GM21390 (cell line): ENCODE data around the gene TIAM2.

Experiments used
- ATAC-seq: cut with Tn5 transposase; IDR thresholded peaks from one replicate; pipeline ENCODE4 v1.9.1; 2021; ENCODE audit not compliant: unreplicated experiment

Gene TIAM2

DNA sequence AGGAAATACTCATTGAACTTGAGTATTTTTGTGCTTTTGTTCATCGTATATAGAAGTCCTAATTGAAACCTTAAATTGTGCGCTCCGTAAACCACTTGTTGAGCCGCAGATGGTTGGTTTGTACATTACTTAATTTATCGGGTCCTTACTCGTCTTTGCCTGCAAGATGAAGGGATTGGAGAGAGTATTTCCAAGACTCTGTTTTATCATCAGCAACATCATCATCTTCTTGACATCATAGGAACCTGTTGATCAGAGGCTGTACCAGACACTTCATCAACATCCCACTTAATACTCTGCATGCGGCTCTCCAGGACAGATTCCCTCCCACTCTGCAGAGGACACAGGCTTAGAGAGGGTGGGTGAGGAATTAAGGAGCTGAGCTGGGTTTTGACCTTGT, 28.6 kb downstream of the TIAM2 start:
- no peak for ATAC-seq

DNA sequence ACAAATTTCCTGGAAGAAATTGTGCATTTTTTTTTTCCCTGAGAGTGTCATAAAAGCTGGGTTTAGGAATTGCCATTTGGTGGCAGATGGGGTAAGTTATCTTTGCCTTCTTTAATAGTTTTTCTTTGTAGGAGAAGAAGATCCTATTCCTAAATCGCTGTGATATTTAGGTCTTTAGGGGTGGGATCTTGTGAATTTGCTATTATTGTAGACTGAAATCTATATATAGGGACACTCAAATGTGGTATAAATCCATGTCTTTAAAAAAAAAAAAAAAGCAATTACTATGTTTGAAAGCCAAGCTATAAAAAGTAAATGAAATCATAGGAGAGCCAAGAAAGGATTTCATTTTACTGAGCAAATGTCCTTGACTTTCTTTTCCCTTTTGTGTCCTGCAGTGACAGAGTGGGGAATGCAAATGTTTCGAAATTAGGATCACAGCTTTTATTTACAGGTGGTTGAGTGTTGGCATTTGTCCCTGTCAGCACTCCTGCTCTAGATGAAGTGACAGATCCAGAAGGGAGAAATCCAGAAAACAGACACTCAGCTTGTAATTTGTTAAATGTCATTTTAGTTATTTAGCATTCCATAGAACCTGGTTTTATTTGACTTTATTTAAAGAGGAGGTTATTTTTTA, 29.4 kb downstream of the TIAM2 start:
- no peak for ATAC-seq

DNA sequence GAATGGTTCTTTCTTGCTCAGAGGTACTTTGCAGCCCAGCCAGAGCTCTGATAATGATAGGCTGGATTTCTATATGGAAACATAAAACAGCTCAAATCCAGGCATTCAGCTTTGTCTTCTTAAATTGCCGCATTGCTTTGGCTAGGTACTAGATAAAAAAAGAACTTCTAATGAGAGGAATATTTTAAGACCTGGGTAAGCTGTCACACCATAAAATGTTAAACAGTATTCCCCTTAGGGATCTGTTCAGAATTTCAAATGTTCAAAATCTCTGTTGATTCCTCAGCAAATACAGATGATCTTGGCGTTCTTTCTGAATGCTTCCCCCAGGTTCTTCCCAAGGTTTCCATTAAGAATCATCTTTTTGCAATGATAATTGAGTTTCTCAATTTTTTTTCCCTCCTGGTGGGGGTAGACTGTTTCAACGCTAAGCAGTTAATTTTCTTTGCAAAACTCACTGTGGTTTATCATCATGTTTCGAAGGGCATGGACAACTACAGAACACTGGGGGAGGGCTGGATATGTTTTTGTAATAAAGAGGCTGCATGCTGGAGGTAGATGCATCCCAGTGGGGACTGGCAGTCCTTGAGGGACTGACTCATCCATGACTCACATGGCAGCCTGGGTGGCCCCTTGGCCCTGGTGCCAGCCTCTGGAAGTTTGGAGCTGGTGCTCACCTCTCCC, 31.0 kb downstream of the TIAM2 start:
- no peak for ATAC-seq

DNA sequence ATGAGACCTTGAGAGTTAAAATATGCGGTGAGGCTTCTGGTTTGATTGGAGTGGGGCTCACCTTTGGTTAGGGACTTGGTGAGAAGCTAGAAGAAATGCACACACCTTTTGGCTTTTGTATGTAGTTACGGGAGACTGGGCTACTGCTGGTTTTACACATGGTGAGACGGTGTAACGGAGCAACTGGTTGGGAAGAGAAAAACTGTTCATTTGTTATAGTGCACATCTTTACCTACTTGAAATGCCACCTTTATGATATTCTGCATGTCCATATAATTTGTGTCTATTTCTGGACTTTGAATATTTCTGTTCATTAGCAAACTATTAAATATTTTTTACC, 31.6 kb downstream of the TIAM2 start:
- no peak for ATAC-seq

DNA sequence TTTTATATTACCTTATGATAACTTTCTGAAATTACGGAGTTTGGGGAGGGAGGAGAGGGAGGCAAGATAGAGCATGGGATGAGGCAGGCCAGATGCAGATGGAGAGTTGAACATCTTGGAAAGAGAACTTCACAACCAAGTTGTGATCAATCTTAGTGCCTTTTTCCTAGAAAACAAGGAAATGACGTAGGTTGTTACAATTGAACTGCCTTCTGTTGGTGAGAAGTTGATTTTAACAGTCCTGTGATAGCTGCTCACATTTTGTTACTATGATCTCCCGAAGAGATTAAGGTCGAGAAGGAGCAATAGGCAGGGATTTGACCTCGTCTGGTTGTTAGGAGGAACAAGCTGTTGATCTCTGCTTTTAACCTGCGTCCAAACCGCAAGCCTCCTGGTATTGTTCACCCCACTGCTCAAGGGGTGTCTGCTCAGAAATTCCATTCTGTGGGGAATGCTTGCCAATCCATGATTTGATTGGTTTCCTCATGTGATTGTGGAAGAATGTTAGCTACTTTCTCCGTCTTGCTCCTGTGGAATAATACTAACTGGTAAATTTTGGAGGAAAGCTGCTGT, 35.1 kb downstream of the TIAM2 start:
- no peak for ATAC-seq

DNA sequence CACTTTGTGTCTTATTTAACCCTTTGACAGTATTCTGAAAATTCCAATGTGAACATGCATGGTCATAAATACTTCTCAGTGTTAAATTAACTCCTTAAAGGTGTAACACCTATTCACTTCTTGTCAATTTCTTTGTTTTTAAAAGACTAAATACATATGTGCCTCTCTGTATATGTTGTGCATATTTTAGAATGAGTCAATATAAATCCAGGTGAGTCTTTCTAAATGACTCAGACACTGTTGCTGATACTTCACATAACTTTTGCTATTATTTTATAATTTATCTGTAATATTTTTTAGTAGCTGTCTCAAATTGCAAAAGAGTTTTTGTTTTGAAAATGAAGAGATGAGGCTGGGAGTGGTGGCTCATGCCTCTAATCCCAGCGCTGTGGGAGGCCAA, 36.0 kb downstream of the TIAM2 start:
- no peak for ATAC-seq

DNA sequence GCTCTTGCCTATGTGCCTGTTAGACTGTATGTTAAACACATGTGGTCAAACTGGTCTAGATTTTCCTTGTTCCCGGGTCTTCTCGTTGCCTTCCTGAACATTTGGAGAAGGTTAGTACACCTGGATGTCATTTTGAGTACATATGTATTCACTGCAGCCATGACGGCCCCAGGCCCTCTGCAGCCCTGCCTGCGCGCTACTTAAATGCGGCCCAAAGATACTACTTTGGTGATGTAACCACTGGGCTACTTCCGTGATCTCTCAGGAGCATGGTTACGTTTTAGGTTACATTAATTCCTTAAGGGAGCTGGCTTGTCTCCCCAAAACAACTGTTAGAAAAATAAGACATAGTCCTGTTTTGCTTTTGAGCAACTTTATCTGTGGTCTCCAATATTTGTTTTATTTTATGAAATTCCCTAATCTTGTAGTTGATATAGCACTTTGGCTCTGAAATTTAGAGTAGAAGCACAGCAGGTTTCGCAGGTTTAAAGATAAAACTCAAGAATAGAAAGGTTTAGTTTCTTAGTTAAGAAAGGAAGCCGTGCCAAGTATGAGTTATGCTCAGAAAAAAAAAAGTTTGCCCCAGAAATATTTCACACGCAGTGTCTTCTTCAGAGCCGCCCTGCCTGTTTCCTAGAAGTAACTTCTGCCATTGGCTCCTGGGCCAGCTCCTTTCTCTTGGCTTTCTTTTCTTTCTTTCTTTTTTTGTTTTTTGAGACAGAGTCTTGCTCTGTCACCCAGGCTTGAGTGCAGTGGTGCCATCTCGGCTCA, 38.1 kb downstream of the TIAM2 start:
- no peak for ATAC-seq

DNA sequence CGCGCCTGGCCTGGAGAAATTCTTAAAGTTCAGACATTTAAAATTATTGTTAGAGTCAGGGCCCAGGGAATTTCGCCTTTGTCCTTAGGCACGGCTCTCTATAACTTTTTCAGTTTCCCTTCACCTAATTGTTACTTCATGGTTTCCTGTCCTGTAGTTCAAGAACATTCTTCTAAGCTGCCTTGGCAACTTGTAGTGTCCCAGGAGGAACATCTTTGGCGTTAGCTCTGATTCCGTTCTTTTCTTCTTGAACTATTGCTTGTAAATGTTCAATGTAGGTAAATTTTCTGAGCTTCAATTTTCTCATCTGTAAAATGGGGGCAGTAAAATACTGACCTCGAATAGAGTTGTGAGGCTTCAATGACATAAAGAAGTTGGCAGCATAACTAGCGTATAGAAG, 41.8 kb downstream of the TIAM2 start:
- no peak for ATAC-seq

DNA sequence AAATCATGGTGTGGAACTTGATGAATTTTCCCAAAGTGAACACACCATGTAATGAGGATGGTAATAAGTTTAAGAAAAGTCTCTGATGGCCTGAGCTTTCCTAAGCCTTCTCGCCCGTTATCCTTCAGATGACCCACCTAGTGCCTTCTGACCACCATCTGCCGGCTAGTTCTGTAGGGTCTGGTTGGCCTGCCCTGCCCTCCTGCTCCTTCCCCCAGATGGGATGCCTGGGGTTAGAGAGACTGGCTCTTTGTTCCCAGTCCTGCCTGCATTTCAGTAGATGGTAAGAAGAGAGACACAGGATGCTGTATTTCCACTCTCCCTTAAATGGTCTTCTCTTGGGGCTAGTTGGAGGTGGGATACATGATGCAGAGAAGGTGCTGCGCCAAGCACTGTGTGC, 43.0 kb downstream of the TIAM2 start:
- no peak for ATAC-seq

DNA sequence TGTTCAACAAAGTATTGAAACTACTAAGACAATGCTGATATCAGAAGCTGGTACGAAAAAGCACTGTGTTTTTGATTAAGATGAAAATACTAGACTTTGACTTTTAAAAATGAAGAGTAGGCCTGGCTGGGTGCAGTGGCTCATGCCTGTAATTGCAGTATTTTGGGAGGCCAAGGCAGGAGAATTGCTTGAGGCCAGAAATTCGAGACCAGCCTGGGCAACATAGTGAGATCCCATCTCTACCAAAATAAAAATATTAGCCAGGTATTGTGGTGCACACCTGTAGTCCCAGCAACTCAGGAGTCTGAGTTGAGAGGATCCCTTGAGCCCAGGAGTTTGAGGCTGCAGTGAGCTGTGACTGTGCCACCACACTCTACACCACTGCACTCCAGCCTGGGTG, 43.4 kb downstream of the TIAM2 start:
- no peak for ATAC-seq

DNA sequence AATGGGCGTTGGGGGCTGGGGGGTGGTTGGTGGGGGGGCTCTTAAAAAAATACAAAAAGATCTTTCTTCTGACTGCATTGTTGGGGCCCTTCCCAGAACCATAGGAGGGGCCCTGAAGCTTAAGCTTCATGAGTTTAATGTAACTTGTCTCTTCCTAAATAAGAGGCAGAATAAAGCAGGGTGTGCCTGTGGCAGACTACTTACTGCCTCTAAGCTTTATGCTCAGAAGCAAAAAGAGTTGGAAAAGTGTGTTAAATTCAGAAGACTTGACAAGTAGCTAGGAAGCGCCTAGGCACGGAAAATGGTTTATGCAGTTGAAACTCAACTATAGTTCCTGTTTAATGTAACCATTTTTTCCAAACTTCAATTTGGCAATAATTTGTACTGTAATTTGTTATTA, 44.5 kb downstream of the TIAM2 start:
- ATAC-seq = no peak

DNA sequence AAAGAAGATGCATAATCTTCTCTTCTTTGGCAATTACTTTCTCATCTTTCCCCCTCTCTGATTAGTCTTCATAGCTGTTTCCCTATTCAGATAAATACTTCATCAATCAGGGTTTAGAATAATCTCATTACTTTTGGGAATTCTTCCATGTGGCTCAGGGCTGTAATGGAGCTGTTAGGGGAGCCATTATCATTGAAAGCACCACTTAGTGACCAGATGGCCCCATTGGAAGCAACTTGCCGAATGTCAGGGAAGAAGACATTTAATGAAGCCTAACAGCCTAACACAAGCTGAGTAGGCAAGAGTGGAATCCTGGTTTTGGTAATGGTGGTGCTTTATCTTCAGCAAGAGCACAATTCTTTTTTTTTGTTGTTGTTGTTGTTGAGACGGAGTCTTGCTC, 45.0 kb downstream of the TIAM2 start:
- no peak for ATAC-seq

DNA sequence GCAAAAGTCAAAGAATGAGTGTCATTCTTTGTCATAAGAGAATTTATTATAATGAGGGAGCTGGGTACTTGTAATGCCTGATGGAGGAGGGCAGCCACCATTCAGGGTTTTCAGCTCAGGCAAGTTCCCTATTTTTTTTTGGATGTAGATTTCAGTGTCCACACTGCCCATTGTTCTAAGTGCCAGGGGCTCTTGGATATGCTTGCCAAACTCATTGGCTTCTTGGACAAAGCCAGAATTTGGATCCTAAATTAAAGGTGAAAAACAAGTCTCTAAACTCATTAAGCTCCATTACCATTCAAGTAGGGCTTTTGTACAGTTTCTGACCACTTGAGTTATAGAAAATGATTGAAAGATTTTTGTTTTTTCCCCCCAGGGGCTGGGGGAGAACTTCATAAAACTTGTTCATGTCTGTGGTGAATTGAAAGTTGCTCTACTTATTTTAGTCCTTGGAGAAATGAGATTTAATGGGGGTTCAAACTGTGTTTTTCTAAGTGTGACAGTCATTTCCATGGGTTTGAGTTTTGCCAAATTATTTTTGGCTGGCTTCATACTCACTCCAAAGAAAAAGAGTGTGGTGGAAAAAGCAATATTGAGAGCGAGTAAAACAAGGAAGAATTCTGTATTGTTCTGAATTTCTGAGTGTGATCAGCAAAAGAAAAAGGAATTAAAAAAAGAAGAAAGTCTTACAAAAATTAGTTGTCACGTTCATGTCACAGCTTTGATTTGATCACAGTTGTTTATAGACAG, 46.0 kb downstream of the TIAM2 start:
- ATAC-seq = no peak

DNA sequence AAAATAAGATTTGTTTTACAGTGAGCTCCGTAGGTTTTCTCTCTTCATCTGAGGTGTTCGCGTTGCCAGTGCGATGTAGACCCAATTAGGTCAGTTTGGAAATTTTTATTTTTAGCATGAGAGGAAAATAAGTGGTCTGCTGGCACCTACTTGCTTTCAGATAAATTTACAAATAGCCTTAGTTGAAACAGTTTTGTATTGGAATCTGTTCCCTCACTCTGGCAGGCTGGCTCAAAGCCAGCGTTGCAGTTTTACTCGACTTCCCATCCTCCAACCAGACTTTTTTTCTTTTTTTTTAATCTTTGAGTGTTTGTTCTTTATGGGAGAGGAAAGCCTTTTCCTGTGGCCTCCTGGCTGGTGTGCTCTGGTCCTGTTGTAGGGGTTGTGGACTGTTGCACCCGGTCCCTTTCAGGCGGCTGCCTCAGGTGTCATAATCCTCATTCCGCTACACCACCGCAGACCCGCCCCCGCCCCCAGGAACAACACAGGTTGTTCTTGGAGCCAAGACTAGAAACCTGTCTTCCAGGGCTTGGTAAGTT, 46.7 kb downstream of the TIAM2 start:
- no peak for ATAC-seq

DNA sequence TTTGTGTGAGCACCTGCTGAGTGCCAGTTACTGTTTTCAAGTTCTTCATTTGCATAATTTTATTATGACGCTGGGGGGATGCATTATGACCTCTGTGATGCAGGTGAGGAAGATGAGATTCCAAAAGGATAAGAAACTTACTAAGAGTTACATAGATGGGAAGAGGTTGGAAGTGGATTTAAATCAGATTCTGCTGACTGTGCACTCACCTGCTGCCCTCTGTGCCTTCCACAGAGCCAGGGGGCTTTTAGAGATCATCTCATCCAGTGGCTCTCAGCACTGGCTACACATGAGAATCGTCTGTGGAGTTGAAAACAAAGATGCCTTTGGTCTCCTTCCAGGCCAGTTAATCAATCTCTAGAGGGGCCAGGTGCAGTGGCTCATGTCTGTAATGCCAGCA, 47.9 kb downstream of the TIAM2 start:
- no peak for ATAC-seq

DNA sequence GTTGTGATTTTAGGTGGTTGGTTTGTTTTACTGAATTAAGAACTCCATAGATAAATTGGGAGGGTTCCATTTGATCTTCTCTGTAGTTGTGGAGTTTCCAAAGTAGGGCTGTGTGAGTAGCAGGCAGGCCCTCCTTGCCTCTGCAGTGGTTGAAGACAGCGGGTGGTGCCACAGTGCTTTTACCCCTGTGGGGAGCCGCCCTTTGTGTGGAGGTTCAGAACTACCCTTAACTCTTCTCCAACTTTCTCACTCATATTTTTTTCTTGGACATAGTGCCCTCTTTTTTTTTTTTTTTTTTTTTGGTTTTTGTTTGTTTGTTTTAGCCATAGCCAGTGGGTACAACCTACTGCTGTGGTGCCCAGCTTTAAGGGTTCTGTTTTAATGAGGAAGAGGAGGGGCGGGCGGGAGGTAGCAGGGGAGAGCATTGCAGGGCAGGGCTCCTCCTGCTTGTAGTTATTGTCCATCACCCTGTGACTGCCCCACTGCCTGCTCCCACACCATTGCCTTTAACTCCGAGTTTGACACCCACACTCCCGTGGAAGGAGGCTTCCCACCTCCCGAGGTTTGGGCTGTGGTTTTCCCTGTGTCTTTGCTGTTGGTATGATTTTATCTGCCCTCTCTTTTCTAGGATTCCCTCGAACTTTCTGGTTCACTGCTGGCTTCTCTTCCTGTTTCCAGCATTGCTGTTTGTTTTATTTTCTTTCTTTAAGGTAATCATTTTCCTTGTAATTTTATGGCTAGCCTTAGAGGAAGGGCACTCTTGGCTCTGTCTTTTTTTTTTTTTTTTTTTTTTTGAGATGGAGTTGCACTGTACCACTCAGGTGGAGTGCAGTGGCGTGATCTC, 50.7 kb downstream of the TIAM2 start:
- ATAC-seq = no peak

DNA sequence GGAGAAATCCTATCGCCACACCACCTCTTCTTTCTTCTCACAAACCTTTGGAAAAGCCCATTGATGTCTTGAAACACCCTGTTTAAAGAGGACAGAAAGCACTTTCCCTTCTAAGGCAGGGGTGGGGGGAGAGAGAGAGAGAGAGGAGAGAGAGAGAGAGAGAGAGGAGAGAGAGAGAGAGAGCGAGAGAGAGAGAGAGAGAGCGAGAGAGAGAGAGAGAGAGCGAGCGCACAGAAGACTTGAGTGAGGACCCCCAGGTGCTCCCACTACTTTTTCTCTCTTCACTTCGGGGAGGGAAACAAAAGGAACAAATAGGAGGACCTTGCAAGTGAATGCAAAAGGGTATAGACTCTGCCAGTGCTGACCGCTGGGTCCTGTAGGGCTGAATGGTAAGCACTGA, 52.4 kb downstream of the TIAM2 start:
- no peak for ATAC-seq

DNA sequence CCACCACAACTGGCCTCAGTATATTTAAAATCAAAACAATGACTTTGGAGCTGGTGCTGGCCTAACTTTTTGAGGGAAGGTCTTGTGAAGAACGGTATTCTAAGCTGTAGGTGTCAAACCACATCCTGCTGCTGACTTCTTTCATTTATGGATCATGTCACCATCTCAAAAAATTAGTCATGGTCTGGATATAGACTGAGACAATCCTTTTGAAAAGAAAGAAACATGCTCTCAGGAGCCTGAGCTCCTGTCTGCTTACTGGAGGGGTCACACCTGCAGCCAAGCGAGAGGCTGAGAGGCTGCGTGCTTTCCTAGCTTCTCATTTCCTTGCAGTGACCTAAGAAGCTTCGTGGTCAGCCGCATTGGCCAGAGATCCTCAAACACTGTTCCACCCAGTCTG, 55.2 kb downstream of the TIAM2 start:
- peak; percentile 97 for ATAC-seq

DNA sequence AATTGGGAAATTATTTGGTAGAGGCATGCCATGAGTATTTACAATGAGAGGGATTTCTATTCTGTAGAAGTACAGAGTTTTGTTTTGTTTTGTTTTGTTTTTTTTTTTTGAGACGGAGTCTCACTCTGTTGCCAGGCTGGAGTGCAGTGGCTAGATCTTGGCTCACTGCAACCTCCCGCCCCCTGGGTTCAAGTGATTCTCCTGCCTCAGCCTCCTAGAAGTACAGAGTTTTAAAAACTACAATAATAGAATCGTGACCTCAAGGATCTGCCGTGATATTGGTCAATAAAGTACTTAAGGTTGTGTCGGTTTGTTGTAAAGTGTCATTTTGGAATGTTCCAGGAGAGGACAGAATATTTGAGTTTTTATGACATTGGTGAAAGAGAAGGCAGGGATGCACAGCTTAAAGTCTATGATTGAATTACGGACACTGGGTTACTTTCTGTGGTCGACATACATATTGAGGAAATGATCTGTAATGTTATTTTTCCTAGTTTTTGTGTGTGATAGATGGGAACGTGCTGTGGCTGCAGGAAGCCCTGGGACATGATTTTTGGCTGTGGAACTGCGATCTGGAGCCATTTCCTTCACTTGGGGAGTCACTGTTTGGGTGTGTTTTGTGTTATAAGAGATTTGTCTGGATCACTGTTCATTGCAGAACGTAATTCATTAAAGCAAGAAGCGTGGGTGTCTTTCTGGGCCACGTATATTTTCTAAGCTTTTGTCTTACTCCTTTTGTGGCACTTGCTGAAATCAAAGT, 59.6 kb downstream of the TIAM2 start:
- no peak for ATAC-seq

DNA sequence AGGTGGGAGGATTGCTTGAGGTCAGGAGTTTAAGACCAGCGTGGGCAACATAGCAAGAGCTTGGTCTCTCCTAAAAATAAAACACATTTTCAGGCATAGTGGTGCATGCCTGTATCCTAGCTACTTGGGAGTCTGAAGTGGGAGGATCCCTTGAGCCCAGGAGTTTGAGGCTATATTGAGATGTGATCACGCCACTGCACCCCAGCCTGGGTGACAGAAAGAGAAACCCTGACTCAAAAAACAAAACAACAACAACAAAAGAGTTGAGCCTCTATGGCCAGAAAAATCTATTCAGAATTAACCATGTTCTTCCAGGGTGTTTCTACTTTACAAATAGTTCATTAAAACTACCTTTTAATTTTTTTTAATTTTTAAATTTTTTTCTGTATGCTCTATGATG, 60.6 kb downstream of the TIAM2 start:
- ATAC-seq = no peak
